Skin epidermis (tissue), 12 donors: Measurements from ENCODE around the gene TCIRG1.

Experiments
- H3K27ac ChIP-seq, 21 experiments: fragments of 200-600 bp; sonication (generic) in 11 of 21; one replicate each; pipeline ENCODE4 v1.5.0; 2020; ENCODE audit warnings: mild to moderate bottlenecking in 3 of 21, inconsistent platforms in 2 of 21, moderate library complexity in 2 of 21
- H3K4me3 ChIP-seq, 7 experiments: fragments of 200-600 bp; sonication (generic) in 2 of 7; one replicate each; pipeline ENCODE4 v1.5.0; 2020; ENCODE audit warnings: inconsistent platforms in 2 of 7, mild to moderate bottlenecking in 2 of 7, moderate library complexity in 1 of 7

TCIRG1 gene

DNA sequence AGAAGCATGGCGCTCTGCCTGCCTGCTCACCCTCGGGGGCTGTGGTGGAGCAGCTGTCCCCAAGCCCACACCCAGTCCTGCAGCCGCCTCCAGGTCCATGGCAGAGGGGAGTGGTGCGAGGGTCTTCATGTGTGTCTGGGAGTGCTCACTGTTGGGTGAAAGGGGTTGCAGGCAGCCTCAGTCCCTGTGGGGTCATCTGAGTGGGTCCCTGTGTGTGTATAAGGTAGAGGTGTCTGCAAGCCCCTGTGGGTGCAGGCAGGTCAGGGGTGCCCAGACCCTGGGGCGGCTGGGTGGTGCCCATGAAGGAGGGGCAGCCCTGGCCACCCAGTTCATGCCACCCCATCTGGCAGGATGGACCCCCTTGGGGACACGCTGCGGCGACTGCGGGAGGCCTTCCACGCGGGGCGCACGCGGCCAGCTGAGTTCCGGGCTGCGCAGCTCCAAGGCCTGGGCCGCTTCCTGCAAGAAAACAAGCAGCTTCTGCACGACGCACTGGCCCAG, 23.8 kb upstream of the TCIRG1 start:
- Histone ChIP-seq H3K27ac (peak overlapping the region in 7 of 21 experiments; percentile 6 to 69 (median 59)), H3K4me3 (no peak overlapping the region)

DNA sequence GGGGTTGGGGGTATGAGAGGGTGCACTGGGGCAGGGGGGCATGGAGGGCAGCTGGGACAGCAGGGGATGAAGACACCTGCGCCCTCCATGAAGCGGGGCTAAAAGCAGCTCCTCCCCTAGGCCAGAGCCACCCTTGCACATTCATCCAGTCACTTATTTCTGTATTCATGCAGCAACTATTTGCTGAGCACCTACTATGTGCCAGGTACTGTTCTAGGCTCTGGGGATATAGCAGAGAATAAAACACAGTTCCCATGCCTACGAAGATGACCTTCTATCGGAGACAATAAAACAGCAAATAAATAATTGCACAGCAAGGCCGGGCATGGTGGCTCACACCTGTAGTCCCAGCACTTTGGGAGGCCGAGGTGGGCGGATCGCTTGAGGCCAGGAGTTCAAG, 23.4 kb upstream of the TCIRG1 start:
- Histone ChIP-seq H3K4me3 (no peak overlapping the region), H3K27ac (no peak overlapping the region)

- Histone ChIP-seq H3K4me3 (no peak overlapping the region), H3K27ac (peak overlapping the region in 1 of 21 experiments; percentile 18)
Observed at GRCh38 chr11:68016161-68016903, 22.5 kb upstream of the TCIRG1 start.

DNA sequence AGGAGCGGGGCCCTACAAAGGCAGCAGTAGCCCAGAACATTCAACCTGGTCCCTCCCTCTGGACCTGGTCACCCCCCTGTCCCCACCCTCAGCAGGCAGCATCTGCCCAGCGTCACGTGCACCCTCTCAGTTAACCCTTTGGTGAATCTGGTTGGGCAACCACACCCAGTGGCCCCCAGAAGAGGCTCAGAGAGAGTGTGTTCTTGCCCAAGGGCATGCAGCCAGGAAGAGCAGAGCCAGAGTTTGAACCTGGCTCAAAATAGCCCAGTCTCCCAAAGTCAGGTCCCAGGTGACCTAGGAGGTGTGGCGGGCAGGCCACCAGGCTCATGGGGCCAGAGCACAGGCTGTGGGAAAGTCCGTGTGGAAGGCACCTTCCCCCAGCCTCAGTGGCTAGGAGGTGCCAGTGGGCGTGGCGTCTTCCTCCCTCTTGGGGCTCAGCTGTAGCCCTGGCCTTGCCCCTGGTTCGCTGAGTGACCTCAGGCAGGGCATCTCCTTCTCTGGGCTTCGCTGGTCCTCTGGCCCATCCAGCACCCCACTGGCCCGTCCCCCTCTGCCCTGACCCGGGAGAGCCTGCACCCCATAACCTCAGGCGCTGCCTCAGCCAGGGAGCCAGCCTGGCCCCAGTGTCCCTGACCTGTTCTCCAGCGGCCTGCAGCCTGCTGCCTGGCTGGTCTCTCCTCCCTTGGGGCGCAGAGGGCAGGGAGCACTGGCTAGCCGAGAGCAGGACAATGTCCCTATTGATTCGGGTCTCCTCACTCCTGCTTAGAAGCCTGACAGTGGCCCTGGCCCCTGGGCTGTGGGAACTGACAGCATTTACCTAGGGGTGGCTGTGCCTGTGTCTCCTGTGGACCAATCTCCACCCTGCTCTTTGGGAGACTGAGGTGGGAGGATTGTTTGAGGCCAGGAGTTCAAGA, 21.7 kb upstream of the TCIRG1 start:
- H3K4me3 ChIP-seq: no peak overlapping the region
- peak overlapping the region in 1 of 21 experiments; percentile 18 for H3K27ac ChIP-seq

- H3K4me3 ChIP-seq: no peak overlapping the region
- no peak overlapping the region for H3K27ac ChIP-seq
Observed at GRCh38 chr11:68017980-68018729, 20.7 kb upstream of the TCIRG1 start.

- Histone ChIP-seq H3K4me3 (no peak overlapping the region), H3K27ac (no peak overlapping the region)
Observed at GRCh38 chr11:68018730-68019190, 20.1 kb upstream of the TCIRG1 start.

DNA sequence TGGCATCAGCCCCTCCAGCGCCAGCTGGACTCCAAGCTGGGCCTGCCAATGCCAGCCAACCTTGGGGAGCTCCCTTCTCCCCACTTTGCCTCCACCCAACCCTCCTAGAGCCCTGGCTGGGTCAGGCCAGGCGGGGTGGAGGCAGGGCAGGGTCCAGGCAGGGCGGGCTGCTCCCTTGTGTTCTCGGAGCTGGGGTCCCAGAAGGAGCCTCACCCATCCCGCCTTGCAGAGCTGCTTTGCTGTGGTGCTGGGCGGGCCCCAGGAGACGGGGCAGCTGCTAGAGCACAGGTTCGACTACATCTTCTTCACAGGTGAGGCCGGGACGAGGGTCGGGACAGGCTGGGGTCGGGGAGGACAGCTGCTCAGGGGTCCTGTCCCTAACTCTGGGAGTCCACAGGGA, 19.3 kb upstream of the TCIRG1 start:
- no peak overlapping the region for H3K27ac ChIP-seq
- no peak overlapping the region for H3K4me3 ChIP-seq

DNA sequence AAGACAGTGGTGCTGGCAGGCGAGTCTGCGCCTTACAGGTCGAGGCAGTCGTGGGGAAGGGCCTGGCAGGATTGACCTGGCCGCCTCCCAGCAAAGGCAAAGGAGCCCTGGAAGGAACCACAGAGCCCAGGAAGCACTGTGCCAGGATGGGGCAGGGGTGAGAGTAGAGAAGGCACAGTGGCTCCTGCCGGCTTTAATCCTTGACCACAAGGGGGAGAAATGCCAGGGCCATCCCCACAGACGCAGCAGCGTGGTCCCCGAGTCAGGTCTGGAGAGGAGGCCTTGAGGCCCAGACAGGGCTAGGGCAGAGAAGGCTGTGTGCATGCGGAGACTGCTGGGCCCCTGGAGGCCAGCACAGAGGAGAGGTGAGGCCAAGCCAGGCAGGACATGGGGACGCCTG, 18.2 kb upstream of the TCIRG1 start:
- H3K27ac ChIP-seq: peak overlapping the region in 1 of 21 experiments; percentile 19
- no peak overlapping the region for H3K4me3 ChIP-seq

DNA sequence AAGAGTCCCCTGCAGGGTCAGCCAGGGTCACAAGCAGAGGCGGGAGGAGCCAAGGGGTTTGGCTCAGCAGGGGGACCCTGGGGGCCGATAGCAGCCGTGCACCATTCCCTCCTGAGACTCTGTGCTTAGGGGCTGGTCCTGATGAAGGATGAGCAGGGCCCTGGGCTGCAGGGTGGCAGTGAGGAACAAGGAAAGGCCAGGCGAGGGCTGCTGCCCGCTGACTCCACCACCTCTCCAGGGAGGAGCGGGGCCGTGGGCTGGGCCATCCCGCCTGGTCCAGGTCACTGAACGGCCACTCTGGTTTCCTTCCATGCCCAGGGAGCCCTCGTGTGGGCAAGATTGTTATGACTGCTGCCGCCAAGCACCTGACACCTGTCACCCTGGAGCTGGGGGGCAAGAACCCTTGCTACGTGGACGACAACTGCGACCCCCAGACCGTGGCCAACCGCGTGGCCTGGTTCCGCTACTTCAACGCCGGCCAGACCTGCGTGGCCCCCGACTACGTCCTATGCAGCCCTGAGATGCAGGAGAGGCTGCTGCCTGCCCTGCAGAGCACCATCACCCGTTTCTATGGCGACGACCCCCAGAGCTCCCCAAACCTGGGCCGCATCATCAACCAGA, 17.5 kb upstream of the TCIRG1 start:
- no peak overlapping the region for H3K4me3 ChIP-seq
- H3K27ac ChIP-seq: no peak overlapping the region

GRCh38 chr11:68022531-68022930, 16.3 kb upstream of the TCIRG1 start:
- no peak overlapping the region for H3K27ac ChIP-seq
- no peak overlapping the region for H3K4me3 ChIP-seq

GRCh38 chr11:68024508-68024907, 14.3 kb upstream of the TCIRG1 start:
- no peak overlapping the region for H3K4me3 ChIP-seq
- H3K27ac ChIP-seq: no peak overlapping the region

GRCh38 chr11:68025047-68025446, 13.8 kb upstream of the TCIRG1 start:
- H3K4me3 ChIP-seq: no peak overlapping the region
- no peak overlapping the region for H3K27ac ChIP-seq

- H3K4me3 ChIP-seq: no peak overlapping the region
- no peak overlapping the region for H3K27ac ChIP-seq
Observed at GRCh38 chr11:68026391-68027105, 12.3 kb upstream of the TCIRG1 start.

- Histone ChIP-seq H3K4me3 (no peak overlapping the region), H3K27ac (peak overlapping the region in 4 of 21 experiments; percentile 9 to 85 (median 52))
Observed at GRCh38 chr11:68027667-68028066, 11.2 kb upstream of the TCIRG1 start.

GRCh38 chr11:68028802-68029545, 9.9 kb upstream of the TCIRG1 start:
- Histone ChIP-seq H3K27ac (peak overlapping the region in 17 of 21 experiments; percentile 0 to 93 (median 70)), H3K4me3 (peak overlapping the region in 2 of 7 experiments; percentile 73 to 91)

GRCh38 chr11:68030318-68031143, 8.3 kb upstream of the TCIRG1 start, which contains the start of gene NDUFS8:
TSS of gene NDUFS8 (plus strand) at chr11:68030681. CDS start at chr11:68032152, 1,471 bp downstream.
- peak within 1 kb of the TSS in 20 of 21 experiments; percentile 51 to 93 (median 86) for H3K27ac ChIP-seq

GRCh38 chr11:68031144-68031464, 7.7 kb upstream of the TCIRG1 start:
- peak overlapping the region in 20 of 21 experiments; percentile 45 to 93 (median 86) for H3K27ac ChIP-seq
- H3K4me3 ChIP-seq: peak overlapping the region; percentile 65 to 94 (median 74)

More at GRCh38 chr11:68030318-68031143, 8.3 kb upstream of the TCIRG1 start, which contains the start of gene NDUFS8:
- H3K4me3 ChIP-seq: peak within 1 kb of the TSS; percentile 65 to 94 (median 74)
